Neural crest cell (in vitro differentiated cells): ENCODE data around the gene ERFL. TPM values are rescaled to one million over a fixed set of nuclear protein-coding genes. Genes with fewer than 3 reads are reported as not detected.

Experiments used
- DNase-seq: peaks from one replicate; pipeline ENCODE4 v3.0.0; 2021; ENCODE audit warnings: low read depth, mixed read lengths, low spot score
- H3K27ac Mint-ChIP-seq: one replicate; pipeline ENCODE4 v1.8.0; 2021; ENCODE audit warnings: mild to moderate bottlenecking, mixed read lengths; ENCODE audit not compliant: unreplicated experiment
- H3K27me3 Mint-ChIP-seq: 2 replicates; pipeline ENCODE4 v1.8.0; 2021; ENCODE audit warnings: low read depth, mild to moderate bottlenecking, mixed read lengths
- H3K36me3 Mint-ChIP-seq: 2 replicates; pipeline ENCODE4 v1.8.0; 2021; ENCODE audit warnings: low read depth, mild to moderate bottlenecking, mixed read lengths
- H3K4me1 Mint-ChIP-seq: 2 replicates; pipeline ENCODE4 v1.8.0; 2021; ENCODE audit warnings: mixed read lengths
- H3K4me3 Mint-ChIP-seq: one replicate; pipeline ENCODE4 v1.8.0; 2021; ENCODE audit warnings: mild to moderate bottlenecking, mixed read lengths
- H3K9me3 Mint-ChIP-seq: 2 replicates; pipeline ENCODE4 v1.8.0; 2021; ENCODE audit warnings: mixed read lengths
- total RNA-seq: library from RNA; stranded (reverse); gene quantifications from 2 replicates; pipeline ENCODE4 v1.2.1, GENCODE V29; 2021
- TF ChIP-seq, protein P1 (sequence below): fragments of 200-600 bp; sonication (generic); conservative IDR thresholded peaks from 2 replicates; pipeline ENCODE4 v1.5.0; 2021; ENCODE audit warnings: antibody characterized with exemption, mild to moderate bottlenecking

Gene ERFL
- total RNA-seq, 1 donor from 2014 or later: 0.12 TPM

DNA sequence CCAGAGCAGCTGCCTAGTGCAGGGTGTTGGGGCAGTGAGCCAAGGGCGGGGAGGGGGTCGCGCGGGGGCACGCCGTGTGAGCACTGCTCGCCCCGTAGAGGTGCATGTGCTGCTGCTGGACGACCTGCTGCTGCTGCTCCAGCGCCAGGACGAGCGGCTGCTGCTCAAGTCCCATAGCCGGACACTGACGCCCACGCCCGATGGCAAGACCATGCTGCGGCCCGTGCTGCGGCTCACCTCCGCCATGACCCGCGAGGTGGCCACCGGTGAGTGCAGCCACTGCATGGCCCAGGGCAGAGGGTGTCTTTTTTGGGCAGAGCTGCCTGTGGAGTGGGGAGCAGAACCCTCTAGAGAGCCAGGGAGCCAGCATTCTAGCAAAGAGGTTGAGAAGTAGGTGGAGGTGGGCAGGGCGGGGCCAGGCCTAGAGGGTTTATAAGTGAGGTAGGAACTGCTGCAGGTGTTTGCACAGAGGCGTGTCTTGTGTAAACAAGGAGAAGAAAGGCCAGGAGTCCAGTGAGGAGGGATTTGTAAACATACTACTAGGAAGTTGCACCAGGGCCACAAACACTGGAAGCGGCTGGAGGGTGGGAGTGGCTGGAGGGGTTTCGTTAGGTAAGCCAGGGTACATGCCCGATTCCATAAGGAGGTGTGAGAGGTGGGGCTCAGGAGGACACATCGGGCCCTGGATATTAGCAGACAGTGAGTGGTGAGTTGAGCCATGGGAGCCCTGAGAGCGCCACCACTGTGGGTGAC lies 24.0 kb downstream of the ERFL start:
- Mint-ChIP-seq H3K9me3 (no peaks in the 10 kb centered on the region), H3K27ac (no peak overlapping the region), H3K27me3 (peaks cover 5% of the 10 kb centered on the region), H3K4me3 (no peak overlapping the region), H3K36me3 (peaks cover 5% of the 10 kb centered on the region), H3K4me1 (peaks cover 4% of the 10 kb centered on the region)
- no peak for DNase-seq
- TF ChIP-seq, protein P1, sequence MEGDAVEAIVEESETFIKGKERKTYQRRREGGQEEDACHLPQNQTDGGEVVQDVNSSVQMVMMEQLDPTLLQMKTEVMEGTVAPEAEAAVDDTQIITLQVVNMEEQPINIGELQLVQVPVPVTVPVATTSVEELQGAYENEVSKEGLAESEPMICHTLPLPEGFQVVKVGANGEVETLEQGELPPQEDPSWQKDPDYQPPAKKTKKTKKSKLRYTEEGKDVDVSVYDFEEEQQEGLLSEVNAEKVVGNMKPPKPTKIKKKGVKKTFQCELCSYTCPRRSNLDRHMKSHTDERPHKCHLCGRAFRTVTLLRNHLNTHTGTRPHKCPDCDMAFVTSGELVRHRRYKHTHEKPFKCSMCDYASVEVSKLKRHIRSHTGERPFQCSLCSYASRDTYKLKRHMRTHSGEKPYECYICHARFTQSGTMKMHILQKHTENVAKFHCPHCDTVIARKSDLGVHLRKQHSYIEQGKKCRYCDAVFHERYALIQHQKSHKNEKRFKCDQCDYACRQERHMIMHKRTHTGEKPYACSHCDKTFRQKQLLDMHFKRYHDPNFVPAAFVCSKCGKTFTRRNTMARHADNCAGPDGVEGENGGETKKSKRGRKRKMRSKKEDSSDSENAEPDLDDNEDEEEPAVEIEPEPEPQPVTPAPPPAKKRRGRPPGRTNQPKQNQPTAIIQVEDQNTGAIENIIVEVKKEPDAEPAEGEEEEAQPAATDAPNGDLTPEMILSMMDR: no peak

DNA sequence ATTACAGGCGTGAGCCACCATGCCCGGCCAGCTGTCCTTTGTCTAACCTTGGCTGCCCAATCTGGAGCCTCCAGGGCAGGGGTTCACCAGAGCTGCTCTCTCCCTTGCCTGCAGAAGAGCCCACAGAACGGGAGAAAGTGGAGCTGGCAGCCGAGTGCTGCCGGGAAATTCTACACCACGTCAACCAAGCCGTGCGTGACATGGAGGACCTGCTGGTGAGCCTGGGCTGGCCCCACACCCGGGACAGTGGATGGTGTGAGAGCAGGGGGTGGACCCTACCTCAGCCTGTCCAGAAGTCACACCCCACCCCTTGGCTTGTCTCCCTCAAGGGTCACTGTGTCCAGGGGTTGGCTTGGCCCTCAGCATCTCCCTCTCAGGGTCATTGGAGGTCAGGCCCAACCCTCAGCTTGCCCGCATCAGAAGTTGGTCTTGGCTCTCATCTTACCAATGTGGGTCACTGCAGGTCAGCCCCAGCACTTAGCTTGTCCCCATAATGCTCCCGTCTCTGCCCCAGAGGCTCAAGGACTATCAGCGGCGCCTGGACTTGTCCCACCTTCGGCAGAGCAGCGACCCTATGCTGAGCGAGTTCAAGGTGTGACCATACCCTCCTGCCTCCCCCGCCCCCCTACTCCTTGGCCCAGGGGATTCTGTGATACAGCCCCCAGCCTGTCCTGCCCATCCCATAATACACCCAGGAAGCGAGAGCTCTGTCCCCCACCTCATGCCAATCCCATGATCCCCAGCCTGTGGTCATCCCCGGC lies 24.9 kb downstream of the ERFL start:
- no peak overlapping the region for H3K27ac Mint-ChIP-seq
- DNase-seq: no peak
- peaks cover 3% of the 10 kb centered on the region for H3K27me3 Mint-ChIP-seq
- no peak overlapping the region for H3K4me3 Mint-ChIP-seq
- H3K9me3 Mint-ChIP-seq: no peaks in the 10 kb centered on the region
- TF ChIP-seq, protein P1: no peak
- H3K36me3 Mint-ChIP-seq: peaks cover 7% of the 10 kb centered on the region
- peaks cover 4% of the 10 kb centered on the region for H3K4me1 Mint-ChIP-seq

DNA sequence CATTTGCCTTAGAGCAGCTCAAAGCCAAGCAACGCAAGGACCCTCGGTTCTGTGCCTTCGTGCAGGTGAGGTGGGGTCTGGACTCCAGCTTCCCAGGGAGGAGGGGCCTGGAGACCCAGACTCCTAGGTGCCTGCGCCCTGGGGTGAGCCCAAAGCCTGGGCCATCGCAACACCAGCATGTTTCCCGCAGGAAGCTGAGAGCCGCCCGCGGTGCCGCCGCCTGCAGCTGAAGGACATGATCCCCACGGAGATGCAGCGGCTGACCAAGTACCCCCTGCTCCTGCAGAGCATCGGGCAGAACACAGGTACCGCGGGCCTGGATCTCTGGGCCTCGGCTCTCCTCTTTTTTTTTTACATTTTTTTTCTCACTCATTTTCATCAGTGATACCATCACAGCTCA lies 25.7 kb downstream of the ERFL start:
- H3K4me1 Mint-ChIP-seq: peaks cover 4% of the 10 kb centered on the region
- peaks cover 7% of the 10 kb centered on the region for H3K36me3 Mint-ChIP-seq
- TF ChIP-seq, protein P1: no peak
- no peak for DNase-seq
- H3K9me3 Mint-ChIP-seq: no peaks in the 10 kb centered on the region
- H3K27me3 Mint-ChIP-seq: peaks cover 3% of the 10 kb centered on the region
- no peak overlapping the region for H3K27ac Mint-ChIP-seq
- H3K4me3 Mint-ChIP-seq: no peak overlapping the region

DNA sequence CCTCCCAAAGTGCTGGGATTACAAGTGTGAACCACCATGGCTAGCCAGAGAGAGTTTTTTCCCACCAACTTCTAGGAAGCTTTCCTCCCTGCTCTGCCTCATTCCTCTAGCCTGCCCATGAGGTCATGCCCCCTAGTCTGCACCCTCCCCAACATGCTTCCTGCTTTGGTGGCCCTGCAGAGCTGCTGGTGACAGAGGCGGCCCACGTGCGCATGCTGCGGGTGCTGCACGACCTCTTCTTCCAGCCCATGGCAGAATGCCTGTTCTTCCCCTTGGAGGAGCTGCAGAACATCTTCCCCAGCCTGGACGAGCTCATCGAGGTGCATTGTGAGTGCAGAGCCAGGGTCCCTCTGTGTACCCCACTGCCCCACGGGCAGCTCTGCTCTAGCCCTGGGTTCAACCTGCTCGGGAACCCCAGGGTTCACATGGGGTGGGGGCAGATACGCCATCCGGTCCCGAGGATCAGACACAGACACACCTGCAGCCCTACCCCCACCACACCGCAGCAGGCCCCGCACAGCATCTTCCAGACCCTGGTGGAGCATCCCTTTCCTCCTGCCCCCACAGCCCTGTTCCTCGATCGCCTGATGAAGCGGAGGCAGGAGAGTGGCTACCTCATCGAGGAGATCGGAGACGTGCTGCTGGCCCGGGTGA lies 26.4 kb downstream of the ERFL start:
- no peaks in the 10 kb centered on the region for H3K9me3 Mint-ChIP-seq
- TF ChIP-seq, protein P1: no peak
- peaks cover 7% of the 10 kb centered on the region for H3K36me3 Mint-ChIP-seq
- no peak for DNase-seq
- peaks cover 4% of the 10 kb centered on the region for H3K4me1 Mint-ChIP-seq
- H3K27me3 Mint-ChIP-seq: no peaks in the 10 kb centered on the region
- H3K27ac Mint-ChIP-seq: no peak overlapping the region
- H3K4me3 Mint-ChIP-seq: no peak overlapping the region

DNA sequence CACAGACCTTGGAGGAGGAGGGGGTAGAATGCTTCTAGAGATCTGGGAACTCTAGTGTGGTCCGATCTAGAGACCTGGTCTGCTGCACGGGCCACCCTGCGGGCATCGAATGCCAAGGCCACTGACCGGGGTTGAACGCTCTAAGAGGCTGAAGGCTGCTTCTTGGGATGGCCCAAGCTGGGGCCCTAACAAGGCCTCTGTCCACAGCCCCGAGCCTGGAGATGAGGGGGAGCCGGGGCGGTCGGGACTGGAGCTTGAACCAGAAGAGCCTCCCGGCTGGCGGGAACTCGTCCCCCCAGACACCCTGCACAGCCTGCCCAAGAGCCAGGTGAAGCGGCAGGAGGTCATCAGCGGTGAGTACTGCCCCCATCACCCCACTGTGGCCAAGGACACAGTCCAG lies 30.0 kb downstream of the ERFL start:
- Mint-ChIP-seq H3K4me3 (no peak overlapping the region), H3K9me3 (no peaks in the 10 kb centered on the region)

More for the DNA sequence above, 30.0 kb downstream of the ERFL start:
- Mint-ChIP-seq H3K27me3 (no peaks in the 10 kb centered on the region), H3K4me1 (peaks cover 3% of the 10 kb centered on the region), H3K36me3 (peaks cover 6% of the 10 kb centered on the region), H3K27ac (no peak overlapping the region)
- TF ChIP-seq, protein P1: no peak
- no peak for DNase-seq
